ENCODE measurements around the gene LRBA.

LRBA gene

GRCh38 chr4:150855981-150856510, 159.0 kb downstream of the LRBA start:
- DNase-seq (ENCODE audit: low spot score), result no peak
- TF ChIP-seq, protein P1, sequence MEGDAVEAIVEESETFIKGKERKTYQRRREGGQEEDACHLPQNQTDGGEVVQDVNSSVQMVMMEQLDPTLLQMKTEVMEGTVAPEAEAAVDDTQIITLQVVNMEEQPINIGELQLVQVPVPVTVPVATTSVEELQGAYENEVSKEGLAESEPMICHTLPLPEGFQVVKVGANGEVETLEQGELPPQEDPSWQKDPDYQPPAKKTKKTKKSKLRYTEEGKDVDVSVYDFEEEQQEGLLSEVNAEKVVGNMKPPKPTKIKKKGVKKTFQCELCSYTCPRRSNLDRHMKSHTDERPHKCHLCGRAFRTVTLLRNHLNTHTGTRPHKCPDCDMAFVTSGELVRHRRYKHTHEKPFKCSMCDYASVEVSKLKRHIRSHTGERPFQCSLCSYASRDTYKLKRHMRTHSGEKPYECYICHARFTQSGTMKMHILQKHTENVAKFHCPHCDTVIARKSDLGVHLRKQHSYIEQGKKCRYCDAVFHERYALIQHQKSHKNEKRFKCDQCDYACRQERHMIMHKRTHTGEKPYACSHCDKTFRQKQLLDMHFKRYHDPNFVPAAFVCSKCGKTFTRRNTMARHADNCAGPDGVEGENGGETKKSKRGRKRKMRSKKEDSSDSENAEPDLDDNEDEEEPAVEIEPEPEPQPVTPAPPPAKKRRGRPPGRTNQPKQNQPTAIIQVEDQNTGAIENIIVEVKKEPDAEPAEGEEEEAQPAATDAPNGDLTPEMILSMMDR (IDR thresholded peaks at IDR 0.05), result no peak
- no peak overlapping the region for H3K27ac ChIP-seq
- H3K4me3 ChIP-seq, result no peak overlapping the region

DNA sequence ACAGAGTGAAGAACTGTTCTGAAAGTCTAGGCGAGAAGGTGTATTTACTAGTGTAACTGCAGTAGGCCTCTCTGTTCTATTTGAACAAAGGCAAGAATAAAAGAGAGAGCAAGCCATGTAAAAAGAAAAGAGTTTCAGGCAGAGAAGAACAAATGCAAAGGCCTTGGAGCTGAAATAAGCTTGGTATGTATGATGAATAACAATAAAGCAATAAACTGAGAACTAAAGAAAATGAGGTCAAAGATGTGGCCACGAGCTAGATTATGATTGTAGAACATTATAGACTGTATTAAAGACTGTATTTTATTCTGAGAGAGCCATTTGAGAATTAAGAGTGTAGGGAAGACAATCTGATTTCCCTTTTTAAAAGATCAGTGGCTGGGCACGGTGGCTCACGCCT, 160.5 kb downstream of the LRBA start:
- Histone ChIP-seq H3K27ac (no peak overlapping the region), H3K4me3 (no peak overlapping the region)
- DNase-seq (ENCODE audit: low spot score), result no peak
- TF ChIP-seq, protein P1 (IDR thresholded peaks at IDR 0.05), result no peak

- no peak for DNase-seq (ENCODE audit: low spot score)
- Histone ChIP-seq H3K27ac (no peak overlapping the region), H3K4me3 (no peak overlapping the region)
- TF ChIP-seq, protein P1 (IDR thresholded peaks at IDR 0.05), result no peak
These were observed 161.2 kb downstream of the LRBA start for GRCh38 chr4:150853882-150854281.

- H3K27ac ChIP-seq, result no peak overlapping the region
- DNase-seq (ENCODE audit: low spot score), result no peak
- TF ChIP-seq, protein P1 (IDR thresholded peaks at IDR 0.05), result no peak
- H3K4me3 ChIP-seq, result no peak overlapping the region
These were observed 162.9 kb downstream of the LRBA start for GRCh38 chr4:150852216-150852615.

DNA sequence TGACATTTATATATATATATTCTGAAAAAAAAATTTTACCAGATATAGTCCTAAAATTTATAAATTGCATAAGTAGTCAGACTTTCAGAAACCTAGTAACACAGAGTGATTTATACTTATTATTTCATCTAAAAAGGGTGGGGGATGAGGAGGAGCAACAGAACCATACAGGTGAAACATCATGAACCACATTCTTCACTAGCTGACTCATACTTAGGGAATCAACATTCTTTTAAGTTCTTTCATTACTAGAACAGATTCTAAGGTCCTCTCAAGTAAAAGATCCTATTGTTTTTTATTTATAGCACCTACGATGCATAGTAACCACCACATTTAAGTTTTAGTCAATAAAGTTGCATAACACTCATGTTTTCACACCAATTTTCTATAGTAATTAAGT, 166.1 kb downstream of the LRBA start:
- Histone ChIP-seq H3K27ac (no peak overlapping the region), H3K4me3 (no peak overlapping the region)
- TF ChIP-seq, protein P1 (IDR thresholded peaks at IDR 0.05), result no peak
- DNase-seq (ENCODE audit: low spot score), result no peak

DNA sequence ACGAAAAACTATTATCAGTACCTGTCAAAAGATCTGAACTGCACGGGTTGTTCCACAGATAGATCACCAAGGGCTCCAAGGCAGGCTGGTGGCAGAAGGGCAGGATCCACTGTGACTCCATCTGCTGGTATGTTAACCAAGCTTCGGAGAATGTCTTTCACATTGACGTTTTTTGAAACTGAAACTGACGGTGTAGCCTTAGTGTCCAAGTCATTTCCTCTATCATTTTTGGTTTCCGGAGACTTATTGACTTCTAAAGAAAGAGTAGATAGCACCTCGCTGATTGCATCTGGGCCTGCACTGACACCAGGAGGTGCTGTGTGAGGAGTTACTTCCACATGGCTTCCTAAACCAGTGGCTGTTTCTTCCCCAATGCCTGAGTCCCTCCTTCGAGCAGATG, 186.9 kb downstream of the LRBA start:
- H3K27ac ChIP-seq, result no peak overlapping the region
- no peak overlapping the region for H3K4me3 ChIP-seq
- TF ChIP-seq, protein P1 (IDR thresholded peaks at IDR 0.05), result no peak
- no peak for DNase-seq (ENCODE audit: low spot score)

DNA sequence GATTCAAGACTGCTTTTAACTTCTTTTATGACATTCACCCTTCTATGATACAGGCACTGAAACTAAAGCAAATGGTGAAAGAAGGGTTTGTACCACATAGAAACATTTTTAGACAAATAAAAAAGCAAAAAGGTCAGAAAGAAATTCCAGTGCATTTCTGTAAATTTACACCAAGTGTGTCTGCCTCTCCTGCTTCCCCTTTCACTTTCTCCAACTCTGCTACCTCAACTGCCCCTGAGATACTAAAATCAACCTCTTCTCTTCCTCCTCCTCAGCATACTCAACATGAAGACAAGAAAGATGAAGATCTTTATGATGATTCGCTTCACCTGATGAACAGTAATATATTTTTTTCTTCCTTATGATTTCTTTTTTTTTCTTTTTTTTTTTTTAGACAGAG, 187.9 kb downstream of the LRBA start:
- Histone ChIP-seq H3K4me3 (no peak overlapping the region), H3K27ac (no peak overlapping the region)
- DNase-seq (ENCODE audit: low spot score), result no peak
- TF ChIP-seq, protein P1 (IDR thresholded peaks at IDR 0.05), result no peak
